ENCODE data around the gene HEY2.

DNA sequence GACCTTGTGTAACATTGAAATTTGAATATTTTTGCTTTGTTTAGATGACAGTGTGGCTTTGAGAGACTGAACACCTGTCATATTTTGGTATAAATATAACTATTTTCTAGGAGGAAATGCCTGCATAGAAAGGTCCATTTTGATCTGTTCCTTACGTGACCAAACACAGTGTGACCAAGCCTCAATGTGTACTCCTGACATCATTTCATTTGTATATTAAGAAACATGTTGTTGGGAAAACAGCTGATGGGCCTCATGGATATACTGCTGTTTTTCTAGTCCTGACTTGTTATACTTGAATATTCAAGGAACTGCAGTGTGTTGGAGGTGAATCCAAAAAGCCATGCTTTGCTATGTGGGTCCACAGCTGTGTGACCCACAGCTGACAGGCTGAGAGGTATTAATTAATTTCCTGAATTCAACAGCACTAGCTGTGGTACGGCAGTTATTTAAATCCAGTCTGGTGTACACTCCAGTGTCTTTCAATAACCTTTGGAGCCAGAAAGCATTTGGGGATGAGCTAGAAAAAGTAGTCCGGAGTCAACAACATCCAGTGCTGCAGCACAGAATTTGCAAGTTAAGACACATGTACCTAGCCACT lies 60.2 kb downstream of the HEY2 start:
- TF ChIP-seq, protein P1, sequence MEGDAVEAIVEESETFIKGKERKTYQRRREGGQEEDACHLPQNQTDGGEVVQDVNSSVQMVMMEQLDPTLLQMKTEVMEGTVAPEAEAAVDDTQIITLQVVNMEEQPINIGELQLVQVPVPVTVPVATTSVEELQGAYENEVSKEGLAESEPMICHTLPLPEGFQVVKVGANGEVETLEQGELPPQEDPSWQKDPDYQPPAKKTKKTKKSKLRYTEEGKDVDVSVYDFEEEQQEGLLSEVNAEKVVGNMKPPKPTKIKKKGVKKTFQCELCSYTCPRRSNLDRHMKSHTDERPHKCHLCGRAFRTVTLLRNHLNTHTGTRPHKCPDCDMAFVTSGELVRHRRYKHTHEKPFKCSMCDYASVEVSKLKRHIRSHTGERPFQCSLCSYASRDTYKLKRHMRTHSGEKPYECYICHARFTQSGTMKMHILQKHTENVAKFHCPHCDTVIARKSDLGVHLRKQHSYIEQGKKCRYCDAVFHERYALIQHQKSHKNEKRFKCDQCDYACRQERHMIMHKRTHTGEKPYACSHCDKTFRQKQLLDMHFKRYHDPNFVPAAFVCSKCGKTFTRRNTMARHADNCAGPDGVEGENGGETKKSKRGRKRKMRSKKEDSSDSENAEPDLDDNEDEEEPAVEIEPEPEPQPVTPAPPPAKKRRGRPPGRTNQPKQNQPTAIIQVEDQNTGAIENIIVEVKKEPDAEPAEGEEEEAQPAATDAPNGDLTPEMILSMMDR (IDR thresholded peaks at IDR 0.05): no peak
- TF ChIP-seq REST (IDR thresholded peaks at IDR 0.05; ENCODE audit: insufficient read depth in 1 of 2, low read depth in 2 of 2, low read length in 1 of 2) (no peak), POLR2AphosphoS5 (IDR thresholded peaks at IDR 0.05; ENCODE audit: low read depth, low read length) (no peak), TCF7L2 (IDR thresholded peaks at IDR 0.05; ENCODE audit: low read depth, low read length) (no peak)
